Fibroblast of peridontal ligament (primary cell): ENCODE results near the gene NFASC.

Experiments used
- DNase-seq: peaks from one replicate; pipeline ENCODE4 v3.0.0-alpha.2; 2010; ENCODE audit errors: extremely low read depth

Gene NFASC

GRCh38 chr1:204927673-204928641, 57.3 kb downstream of the NFASC start:
- DNase-seq = no peak

GRCh38 chr1:204928671-204929486, 58.2 kb downstream of the NFASC start:
- DNase-seq = no peak

- no peak for DNase-seq
Measured at GRCh38 chr1:204929487-204930154, 59.0 kb downstream of the NFASC start.

GRCh38 chr1:204930155-204930523, 59.5 kb downstream of the NFASC start:
- no peak for DNase-seq

GRCh38 chr1:204931313-204931712, 60.7 kb downstream of the NFASC start:
- DNase-seq = no peak

- no peak for DNase-seq
Measured at GRCh38 chr1:204931768-204932572, 61.3 kb downstream of the NFASC start.

GRCh38 chr1:204932573-204932909, 61.9 kb downstream of the NFASC start:
- no peak for DNase-seq

GRCh38 chr1:204935155-204935554, 64.5 kb downstream of the NFASC start:
- no peak for DNase-seq

- DNase-seq = no peak
Measured at GRCh38 chr1:204936765-204937164, 66.1 kb downstream of the NFASC start.

GRCh38 chr1:204937901-204938300, 67.2 kb downstream of the NFASC start:
- DNase-seq = no peak

- peak; percentile 10 for DNase-seq
Measured at GRCh38 chr1:204940591-204940990, 69.9 kb downstream of the NFASC start.

GRCh38 chr1:204941421-204942338, 71.0 kb downstream of the NFASC start:
- peak; percentile 76 for DNase-seq

- DNase-seq = no peak
Measured at GRCh38 chr1:204943495-204943894, 72.8 kb downstream of the NFASC start.

- DNase-seq = no peak
Measured at GRCh38 chr1:204944662-204945061, 74.0 kb downstream of the NFASC start.

- no peak for DNase-seq
Measured at GRCh38 chr1:204945565-204945977, 74.9 kb downstream of the NFASC start.

GRCh38 chr1:204946640-204947039, 76.0 kb downstream of the NFASC start:
- no peak for DNase-seq

- DNase-seq = no peak
Measured at GRCh38 chr1:204947338-204947737, 76.7 kb downstream of the NFASC start.

- no peak for DNase-seq
Measured at GRCh38 chr1:204947747-204948146, 77.1 kb downstream of the NFASC start.

- no peak for DNase-seq
Measured at GRCh38 chr1:204950353-204951001, 79.8 kb downstream of the NFASC start.
